Erythroblast (primary cell): ENCODE results near the gene ARHGAP42.
"Not testable (repeated sequence)": the region's sequence is repeated elsewhere in the genome, so short reads cannot be mapped to it uniquely, and the experiment has no call there.

ENCODE experiments used
- DNase-seq, 2 experiments: peaks; one replicate each; lab custom pipeline; 2025; lab: John Stamatoyannopoulos, UW
- GATA1 ChIP-seq: IDR thresholded peaks from 2 replicates; pipeline ENCODE4 v1.6.1; 2011; ENCODE audit warnings: low read depth, mild to moderate bottlenecking, control low read depth, low read length, moderate library complexity
- POLR2A ChIP-seq: IDR thresholded peaks from 2 replicates; pipeline ENCODE4 v1.6.1; 2011; ENCODE audit warnings: mild to moderate bottlenecking, low read length

ARHGAP42 gene

DNA sequence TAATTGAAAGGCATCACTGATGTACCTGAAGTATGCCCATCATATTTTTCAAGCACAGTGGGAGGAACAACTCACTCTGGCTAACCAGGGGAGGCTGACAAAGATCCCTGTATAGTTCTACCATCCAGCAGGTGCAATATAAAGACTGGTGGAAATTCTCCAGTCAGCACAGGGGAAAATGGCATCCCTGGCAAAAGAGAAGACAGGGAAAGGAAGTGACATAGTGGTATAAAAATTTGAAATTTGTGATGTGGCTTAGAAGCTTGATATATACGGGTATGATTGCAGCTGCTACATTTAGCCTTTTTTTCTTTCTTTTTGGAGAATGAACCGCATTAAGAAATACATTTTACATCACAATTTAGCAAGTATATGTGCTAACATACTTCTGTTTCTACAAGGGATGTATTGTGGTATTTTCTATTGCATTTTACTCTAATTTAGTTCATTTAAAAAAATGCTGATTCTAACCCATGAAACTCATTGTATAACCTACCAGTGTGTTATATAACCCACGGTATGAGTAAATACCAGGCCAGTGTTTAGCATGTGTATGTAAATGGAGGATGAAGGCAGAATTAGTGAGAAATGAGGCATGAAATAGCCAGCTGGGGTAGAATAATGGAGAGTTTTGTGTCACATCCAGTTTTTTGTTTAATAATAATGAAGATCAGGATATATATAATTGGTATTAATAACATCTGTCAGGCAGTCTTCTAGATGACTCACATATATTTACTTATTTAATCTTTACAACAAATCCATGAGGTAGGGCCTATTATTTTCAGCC is 186.1 kb downstream of the ARHGAP42 start:
- TF ChIP-seq POLR2A (no peak), GATA1 (no peak)

DNA sequence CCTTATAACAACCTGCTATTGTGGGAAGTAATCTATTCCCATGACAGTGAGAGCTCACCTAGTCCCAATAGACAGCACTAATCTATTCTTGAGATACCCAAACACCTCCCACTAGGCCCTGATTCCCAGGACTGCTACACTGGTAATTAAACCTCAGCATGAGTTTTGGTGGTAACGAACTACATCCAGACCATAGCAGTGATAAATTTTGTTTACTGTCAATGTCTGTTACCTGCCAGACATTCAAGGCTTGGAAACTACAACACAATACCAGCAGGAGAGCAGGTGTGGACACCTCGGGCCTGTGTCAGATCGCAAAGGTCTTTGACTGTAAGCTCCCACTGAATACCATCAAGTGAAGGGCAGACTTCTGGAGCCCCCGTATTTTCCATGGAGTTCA is 187.1 kb downstream of the ARHGAP42 start:
- DNase-seq: no peak
- TF ChIP-seq GATA1: no peak

More for the DNA sequence above, 186.1 kb downstream of the ARHGAP42 start:
- no peak for DNase-seq

DNA sequence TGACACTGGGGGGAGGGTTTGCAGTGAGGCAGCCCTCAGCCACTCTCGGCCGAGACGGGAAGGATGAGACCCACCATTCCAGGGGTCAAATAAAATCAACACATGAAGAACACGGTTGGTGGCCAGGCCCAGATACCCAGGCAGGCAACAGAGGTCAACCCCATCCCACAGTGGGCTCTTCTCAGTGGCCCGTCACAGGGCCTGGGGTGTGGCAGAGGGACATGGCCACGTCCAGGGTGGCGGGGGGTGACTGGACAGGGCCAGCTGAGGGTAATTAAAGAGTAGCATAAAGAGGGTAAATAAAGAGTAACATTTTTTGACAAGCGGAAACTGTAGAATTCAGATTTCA is 188.4 kb downstream of the ARHGAP42 start:
- no peak for DNase-seq
- TF ChIP-seq GATA1: no peak
- TF ChIP-seq POLR2A: no peak

DNA sequence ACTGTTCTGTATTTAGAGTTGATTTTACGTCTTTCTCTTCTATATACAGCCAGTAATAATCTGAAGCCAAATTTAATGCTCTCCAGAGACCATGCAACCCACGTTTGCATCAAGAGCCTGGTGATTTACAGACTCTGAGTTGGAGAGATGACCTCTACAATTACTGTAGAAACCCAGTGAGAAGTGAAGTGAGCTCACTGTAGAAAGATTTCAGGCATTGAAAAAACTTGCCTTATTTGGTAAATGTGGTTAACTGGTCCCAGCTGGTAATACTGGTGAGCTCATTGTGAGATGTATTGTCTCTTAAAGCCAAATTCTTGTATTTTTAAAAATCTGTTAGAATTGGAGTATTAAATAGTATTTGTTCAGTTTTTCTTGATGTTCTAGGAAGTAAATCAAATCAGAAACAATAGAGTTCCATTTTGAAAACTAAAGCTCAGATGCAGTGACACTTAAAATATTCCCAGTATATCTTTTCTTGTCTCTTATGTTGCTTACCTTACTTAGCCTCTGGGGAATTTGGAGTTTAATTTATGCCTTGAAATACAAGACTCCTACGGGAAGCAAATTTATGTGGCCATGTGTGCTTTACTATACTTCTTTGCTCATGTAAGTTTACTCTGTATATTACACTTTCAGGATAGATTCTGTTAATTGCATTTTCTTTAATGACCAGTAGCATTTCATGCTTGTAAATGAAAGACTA is 189.9 kb downstream of the ARHGAP42 start:
- no peak for DNase-seq
- TF ChIP-seq POLR2A (no peak), GATA1 (no peak)

DNA sequence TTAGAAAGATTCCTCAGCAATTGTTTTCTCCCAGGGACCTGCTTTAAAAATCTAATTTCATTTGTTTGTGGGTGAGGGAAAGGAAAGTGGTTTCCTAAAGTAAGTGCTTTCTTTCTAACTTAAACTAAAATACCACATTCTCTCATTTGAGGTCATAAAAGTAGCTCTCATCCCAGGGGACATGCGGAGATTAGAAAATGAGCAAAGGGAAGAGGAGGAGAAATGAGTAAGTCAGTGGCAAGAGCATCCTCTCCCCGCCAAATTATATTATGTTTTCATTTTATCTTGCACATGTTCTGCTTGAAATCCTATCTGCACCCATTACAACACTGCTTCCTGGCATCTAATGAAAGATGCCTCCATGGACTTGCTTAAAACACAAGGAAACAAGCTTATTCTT is 191.4 kb downstream of the ARHGAP42 start:
- TF ChIP-seq GATA1 (no peak), POLR2A (no peak)
- DNase-seq: no peak

DNA sequence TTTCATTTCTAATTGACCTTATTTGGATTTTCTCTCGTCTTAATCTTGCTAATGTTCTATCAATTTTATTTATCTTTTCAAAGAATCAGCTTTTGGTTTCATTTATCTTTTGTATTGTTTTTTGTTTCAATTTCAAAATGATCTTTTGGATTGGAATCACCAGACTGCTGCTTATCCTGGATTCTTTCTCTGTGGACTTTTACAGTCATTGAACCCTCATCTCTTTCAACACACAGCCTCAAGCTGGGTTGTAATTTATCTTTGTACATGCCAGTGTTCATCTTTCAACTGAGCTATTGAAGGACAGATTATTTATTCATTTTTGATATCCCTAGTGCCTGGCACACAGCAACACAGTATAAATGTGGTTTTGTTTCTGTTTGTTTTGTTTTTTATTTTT is 195.9 kb downstream of the ARHGAP42 start:
- DNase-seq: no peak

DNA sequence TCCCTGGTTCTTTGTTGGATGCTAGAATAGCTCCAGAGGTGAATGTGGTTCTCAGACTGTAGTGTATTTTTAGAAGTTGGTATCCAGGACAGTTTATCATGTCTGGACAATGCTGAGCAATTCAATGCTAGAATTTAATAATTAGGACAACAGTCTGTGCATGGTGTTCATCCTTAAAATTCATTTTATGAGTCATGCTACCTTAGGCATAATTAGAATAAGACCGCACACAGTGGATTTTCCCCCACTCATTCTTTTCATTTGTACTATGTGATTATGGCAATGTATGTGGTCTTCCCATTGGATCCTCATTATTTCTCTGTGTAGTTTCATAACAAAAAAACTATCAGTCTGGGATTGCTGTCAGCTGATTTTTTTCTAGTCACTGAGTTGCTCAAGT is 196.7 kb downstream of the ARHGAP42 start:
- DNase-seq: no peak

More for the DNA sequence above, 195.9 kb downstream of the ARHGAP42 start:
- TF ChIP-seq POLR2A (no peak), GATA1 (no peak)

DNA sequence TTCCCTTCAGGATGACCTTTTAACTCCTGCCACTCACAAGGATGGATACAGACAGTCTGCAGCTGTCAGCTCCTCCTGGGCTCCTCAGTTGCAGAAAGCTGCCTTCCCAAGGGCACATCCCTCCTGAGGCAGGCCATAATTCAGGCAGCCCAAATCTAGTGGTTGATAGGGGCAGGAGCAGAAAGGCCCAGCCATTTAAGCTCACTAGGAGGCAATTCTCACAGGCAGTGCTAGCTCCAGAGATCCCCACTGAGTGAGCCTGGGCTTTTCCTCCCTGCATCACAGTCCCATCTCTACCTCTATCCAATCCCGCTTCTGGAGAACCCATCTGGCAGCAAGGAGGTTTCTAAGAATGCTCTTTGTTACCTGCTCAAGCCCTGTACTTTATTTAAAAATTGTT is 200.6 kb downstream of the ARHGAP42 start:
- TF ChIP-seq GATA1 (no peak), POLR2A (no peak)
- DNase-seq: no peak

More for the DNA sequence above, 196.7 kb downstream of the ARHGAP42 start:
- TF ChIP-seq GATA1 (no peak), POLR2A (no peak)

DNA sequence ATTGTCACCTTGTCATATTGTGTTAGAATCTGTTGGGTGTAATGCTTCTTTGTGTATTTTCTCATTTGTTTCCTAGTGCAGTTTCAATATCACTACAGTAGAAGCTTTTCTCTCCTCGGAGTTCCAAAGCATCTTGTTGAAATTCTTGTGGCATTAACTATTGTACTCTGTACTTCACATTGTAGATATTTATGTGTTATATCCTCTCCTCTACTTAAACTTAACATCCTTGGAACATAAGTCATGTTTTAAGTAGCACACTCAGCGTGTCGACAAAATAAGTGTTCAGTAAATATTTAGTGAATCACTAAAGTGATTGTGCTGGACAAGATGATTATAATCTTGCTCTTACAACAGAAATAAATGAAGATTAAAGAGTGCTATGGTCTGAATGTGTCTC is 201.7 kb downstream of the ARHGAP42 start:
- no peak for TF ChIP-seq GATA1
- TF ChIP-seq POLR2A: no peak
- no peak for DNase-seq

DNA sequence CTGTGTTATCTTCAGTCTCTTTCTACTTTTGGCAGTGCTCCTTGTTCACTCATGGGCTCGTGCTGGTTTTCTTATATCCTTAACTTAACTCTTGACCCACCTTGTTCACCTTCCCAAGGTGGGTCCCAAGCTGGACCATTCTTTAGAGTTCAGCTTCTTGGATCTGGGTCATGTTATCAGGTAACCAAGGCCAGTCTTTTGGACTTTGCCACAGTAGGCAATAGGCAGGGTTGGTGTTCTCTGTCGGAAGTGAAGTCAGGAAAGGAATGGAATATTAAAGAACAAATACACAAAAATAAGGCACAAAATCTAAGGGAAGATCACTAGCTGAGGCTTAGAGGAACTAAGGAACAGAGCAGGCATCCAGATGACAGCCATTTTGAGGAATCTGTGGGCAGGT is 202.7 kb downstream of the ARHGAP42 start:
- TF ChIP-seq POLR2A (no peak), GATA1 (no peak)
- DNase-seq: no peak

DNA sequence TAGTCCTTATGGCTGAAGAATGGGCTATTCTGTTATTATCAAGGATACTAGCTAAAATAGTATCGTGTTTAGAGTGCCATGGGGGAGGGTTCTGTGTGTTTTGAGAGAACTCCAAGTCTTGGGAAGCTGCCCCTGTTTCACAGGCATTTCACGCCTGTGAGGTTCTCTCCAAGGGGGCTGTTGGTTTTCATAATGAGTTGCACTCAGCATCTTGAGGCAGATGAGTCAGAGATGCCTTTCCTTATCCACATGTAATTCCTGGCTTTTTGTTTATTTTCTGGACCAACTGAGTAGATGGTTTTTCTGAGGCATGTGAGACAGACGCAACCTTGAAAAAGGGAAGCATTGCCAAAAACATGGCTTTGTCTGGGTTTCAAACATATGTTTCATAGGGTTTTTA is 203.7 kb downstream of the ARHGAP42 start:
- DNase-seq: no peak
- TF ChIP-seq GATA1 (no peak), POLR2A (no peak)

DNA sequence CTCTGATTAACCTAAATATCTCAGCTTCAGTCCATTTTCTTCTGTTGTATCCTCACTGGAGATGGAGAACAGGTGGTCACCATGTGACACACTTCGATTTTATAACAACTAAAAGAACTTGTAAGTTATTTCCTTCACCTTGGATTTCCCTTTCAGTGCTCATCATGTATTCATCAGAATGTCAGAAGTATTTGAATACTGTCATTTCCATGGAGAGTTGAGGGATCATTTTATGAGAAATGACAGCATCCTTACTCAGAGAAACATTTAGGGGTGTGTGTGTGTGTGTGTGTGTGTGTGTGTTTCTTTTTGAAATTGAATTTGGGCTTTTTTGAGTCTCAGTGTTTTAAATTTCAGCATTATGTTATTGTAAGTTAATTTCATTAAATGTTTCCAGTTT is 205.8 kb downstream of the ARHGAP42 start:
- no peak for DNase-seq
- TF ChIP-seq GATA1: no peak
- TF ChIP-seq POLR2A: no peak

DNA sequence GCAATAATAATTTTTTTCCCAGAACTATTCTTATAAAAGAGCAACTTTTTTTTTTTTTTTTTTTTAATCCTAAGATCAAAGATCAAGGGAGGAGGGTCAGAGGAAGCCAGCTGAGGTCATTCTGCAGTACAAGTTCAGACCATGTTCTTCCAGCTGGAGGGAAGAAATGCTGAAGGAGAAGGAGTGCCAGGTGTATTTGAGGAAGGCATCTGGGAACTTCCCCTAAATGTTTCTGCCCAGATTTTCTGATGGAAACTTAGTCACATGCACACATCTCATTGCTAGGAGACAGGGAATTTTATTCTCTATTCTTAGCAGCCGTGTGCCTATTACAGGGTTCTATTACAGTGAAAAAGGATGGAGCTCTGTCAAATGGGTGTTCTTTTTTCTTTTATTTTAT is 208.4 kb downstream of the ARHGAP42 start:
- TF ChIP-seq GATA1 (no peak), POLR2A (no peak)
- DNase-seq: no peak

DNA sequence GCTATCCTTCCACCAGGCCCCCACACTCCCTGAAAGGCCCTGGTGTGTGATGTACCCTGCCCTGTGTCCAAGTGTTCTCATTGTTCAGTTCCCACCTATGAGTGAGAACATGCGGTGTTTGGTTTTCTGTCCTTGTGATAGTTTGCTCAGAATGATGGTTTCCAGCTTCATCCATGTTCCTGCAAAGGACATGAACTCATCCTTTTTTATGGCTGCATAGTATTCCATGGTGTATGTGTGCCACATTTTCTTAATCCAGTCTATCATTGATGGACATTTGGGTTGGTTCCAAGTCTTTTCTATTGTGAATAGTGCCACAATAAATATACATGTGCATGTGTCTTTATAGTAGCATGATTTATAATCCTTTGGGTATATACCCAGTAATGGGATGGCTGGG is 208.9 kb downstream of the ARHGAP42 start:
- DNase-seq: not testable (repeated sequence)

DNA sequence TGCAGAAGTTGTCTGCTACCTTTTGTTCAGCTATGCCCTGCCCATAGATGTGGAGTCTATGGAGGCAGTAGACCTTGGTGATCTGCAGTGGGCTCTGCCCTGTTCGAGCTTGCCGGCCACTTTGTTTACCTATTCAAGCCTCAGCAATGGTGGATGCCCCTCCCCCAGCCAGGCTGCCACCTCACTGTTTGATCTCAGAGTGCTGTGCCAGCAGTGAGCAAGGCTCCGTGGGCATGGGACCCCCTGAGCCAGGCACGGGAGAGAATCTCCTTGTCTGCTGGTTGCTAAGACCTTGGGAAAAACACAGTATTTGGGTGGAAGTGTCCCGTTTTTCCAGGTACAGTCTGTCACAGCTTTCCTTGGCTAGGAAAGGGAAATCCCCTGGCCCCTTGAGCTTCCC is 214.4 kb downstream of the ARHGAP42 start:
- not testable (repeated sequence) for DNase-seq
